Measurements from ENCODE around the gene ARHGEF7.

ARHGEF7 gene

GRCh38 chr13:111278743-111279652 is 163.9 kb downstream of the ARHGEF7 start:
- no peak for DNase-seq (ENCODE audit: low read depth in 2 of 2)

- no peak for DNase-seq (ENCODE audit: low read depth in 2 of 2)
Observed at GRCh38 chr13:111280226-111280625, 165.1 kb downstream of the ARHGEF7 start.

GRCh38 chr13:111280681-111281585 is 165.8 kb downstream of the ARHGEF7 start:
- no peak for DNase-seq (ENCODE audit: low read depth in 2 of 2)

- DNase-seq (ENCODE audit: low read depth in 2 of 2), result no peak
Observed at GRCh38 chr13:111281751-111282311, 166.7 kb downstream of the ARHGEF7 start.

GRCh38 chr13:111282425-111282824 is 167.3 kb downstream of the ARHGEF7 start:
- DNase-seq (ENCODE audit: low read depth in 2 of 2), result no peak

GRCh38 chr13:111282997-111283396 is 167.9 kb downstream of the ARHGEF7 start:
- DNase-seq (ENCODE audit: low read depth in 2 of 2), result no peak

- DNase-seq (ENCODE audit: low read depth in 2 of 2), result no peak
Observed at GRCh38 chr13:111283457-111283856, 168.3 kb downstream of the ARHGEF7 start.

- DNase-seq (ENCODE audit: low read depth in 2 of 2), result no peak
Observed at GRCh38 chr13:111283991-111284390, 168.9 kb downstream of the ARHGEF7 start.

- DNase-seq (ENCODE audit: low read depth in 2 of 2), result no peak
Observed at GRCh38 chr13:111284565-111284964, 169.5 kb downstream of the ARHGEF7 start.

- no peak for DNase-seq (ENCODE audit: low read depth in 2 of 2)
Observed at GRCh38 chr13:111286162-111286561, 171.1 kb downstream of the ARHGEF7 start.

GRCh38 chr13:111286749-111287148 is 171.6 kb downstream of the ARHGEF7 start:
- DNase-seq (ENCODE audit: low read depth in 2 of 2), result no peak

- no peak for DNase-seq (ENCODE audit: low read depth in 2 of 2)
Observed at GRCh38 chr13:111287201-111287600, 172.1 kb downstream of the ARHGEF7 start.

GRCh38 chr13:111288276-111288675 is 173.2 kb downstream of the ARHGEF7 start:
- DNase-seq (ENCODE audit: low read depth in 2 of 2), result no peak

- DNase-seq (ENCODE audit: low read depth in 2 of 2), result no peak
Observed at GRCh38 chr13:111289251-111289650, 174.1 kb downstream of the ARHGEF7 start.

GRCh38 chr13:111291908-111292307 is 176.8 kb downstream of the ARHGEF7 start:
- DNase-seq (ENCODE audit: low read depth in 2 of 2), result no peak

GRCh38 chr13:111292710-111293485 is 177.8 kb downstream of the ARHGEF7 start:
- DNase-seq (ENCODE audit: low read depth in 2 of 2), result no peak

GRCh38 chr13:111295886-111296285 is 180.8 kb downstream of the ARHGEF7 start:
- no peak for DNase-seq (ENCODE audit: low read depth in 2 of 2)

- no peak for DNase-seq (ENCODE audit: low read depth in 2 of 2)
Observed at GRCh38 chr13:111296417-111296816, 181.3 kb downstream of the ARHGEF7 start.

GRCh38 chr13:111298214-111298975 is 183.3 kb downstream of the ARHGEF7 start:
- DNase-seq (ENCODE audit: low read depth in 2 of 2), result no peak

- no peak for DNase-seq (ENCODE audit: low read depth in 2 of 2)
Observed at GRCh38 chr13:111302045-111302726, 187.1 kb downstream of the ARHGEF7 start.
